DMS153 (cell line): Measurements from ENCODE around the gene TMEM63B.
A peak's percentile ranks its signal among the peaks of the same experiment; 100 is the strongest.
"Not testable (repeated sequence)": the region's sequence is repeated elsewhere in the genome, so short reads cannot be mapped to it uniquely, and the experiment has no call there.

Experiments used
- DNase-seq: peaks from one replicate; lab custom pipeline; 2025; lab: John Stamatoyannopoulos, UW

TMEM63B gene

GRCh38 chr6:44144536-44144935 lies 17.2 kb downstream of the TMEM63B start:
- DNase-seq = not testable (repeated sequence)

- no peak for DNase-seq
These were observed 18.5 kb downstream of the TMEM63B start for GRCh38 chr6:44145839-44146238.

GRCh38 chr6:44146685-44147084 lies 19.3 kb downstream of the TMEM63B start:
- no peak for DNase-seq

DNA sequence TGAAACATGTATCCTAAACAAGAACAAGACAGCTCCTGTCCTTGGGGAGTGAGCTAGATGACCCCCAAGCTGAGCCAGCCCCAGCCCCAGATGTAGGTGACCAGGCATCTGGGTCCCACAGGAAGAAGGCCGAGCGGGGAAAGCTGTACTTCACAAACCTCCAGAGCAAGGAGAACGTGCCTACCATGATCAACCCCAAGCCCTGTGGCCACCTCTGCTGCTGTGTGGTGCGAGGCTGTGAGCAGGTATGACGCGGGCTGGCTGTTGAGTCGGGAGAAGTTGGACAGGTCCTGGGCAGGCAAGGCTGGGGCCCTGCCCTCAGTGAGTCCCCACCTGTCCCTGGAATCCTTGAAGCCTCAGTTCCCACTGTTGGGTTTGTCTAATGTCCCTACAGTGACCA lies 19.9 kb downstream of the TMEM63B start:
- no peak for DNase-seq

GRCh38 chr6:44148306-44148705 lies 21.0 kb downstream of the TMEM63B start:
- DNase-seq = no peak

- DNase-seq = no peak
These were observed 22.1 kb downstream of the TMEM63B start for GRCh38 chr6:44149369-44150012.

DNA sequence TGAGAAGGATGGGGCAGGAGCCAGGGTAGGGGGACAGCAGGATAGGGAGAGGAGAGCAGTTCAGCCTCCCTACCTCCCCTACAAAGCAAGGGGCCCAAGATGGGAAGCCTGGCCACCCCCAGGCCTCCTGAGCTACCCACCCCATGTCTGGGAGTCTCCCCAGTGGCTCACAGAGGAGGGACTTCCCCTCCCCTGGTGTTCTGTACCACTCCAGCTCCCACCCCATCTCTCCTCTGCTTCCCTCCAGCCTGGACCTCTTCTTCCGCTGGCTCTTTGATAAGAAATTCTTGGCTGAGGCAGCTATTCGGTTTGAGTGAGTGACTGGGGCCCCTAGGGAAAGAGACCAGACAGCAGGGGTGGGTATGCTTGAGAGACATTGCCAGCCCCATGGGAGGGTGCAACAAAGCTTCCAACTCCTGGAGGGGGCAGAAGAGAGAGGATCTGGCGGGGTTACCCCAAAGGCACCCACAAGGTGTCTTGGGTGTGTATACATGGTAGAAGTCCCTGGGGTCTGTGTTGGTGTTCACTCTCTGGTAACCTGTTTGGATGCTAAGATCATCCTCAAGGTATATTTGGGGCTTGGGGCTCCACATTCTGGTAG lies 23.1 kb downstream of the TMEM63B start:
- no peak for DNase-seq

DNA sequence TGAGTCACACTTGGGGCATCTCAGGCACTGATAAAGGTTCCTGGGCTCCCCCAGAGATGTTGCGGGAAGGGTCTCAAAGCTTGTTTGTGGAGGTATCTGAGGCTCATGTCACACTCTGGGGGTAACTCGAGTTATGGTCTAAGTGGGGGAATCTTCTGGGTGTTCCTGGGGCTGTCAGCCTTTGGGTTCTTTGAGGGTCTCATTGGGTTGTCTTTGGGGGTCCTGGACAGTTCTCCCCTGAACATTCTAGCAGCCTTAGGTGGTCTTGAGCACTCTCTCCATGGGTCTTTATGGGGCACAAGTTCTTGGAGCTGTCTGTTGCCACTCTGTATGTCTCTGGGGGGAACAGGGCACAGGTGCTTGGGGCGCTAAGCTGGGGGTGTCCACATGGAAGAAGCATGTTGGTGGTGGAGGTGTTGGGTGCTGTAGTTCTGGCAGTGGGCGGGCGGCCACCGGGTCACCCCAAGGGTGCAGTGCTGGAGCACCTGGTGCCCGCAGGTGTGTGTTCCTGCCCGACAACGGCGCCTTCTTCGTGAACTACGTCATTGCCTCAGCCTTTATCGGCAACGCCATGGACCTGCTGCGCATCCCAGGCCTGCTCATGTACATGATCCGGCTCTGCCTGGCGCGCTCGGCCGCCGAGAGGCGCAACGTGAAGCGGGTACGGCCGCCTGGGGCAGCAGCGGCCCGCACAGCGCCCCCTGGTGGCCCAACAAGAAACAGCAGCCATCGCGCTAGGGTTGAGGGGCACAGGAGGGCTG lies 24.2 kb downstream of the TMEM63B start:
- DNase-seq = peak; percentile 65

GRCh38 chr6:44152109-44152461 lies 24.7 kb downstream of the TMEM63B start:
- no peak for DNase-seq

- no peak for DNase-seq
These were observed 25.2 kb downstream of the TMEM63B start for GRCh38 chr6:44152533-44152932.

GRCh38 chr6:44154067-44154466 lies 26.7 kb downstream of the TMEM63B start:
- no peak for DNase-seq

- DNase-seq = no peak
These were observed 29.3 kb downstream of the TMEM63B start for GRCh38 chr6:44156494-44157151.

GRCh38 chr6:44157152-44157521 lies 29.8 kb downstream of the TMEM63B start:
- no peak for DNase-seq

- no peak for DNase-seq
These were observed 31.4 kb downstream of the TMEM63B start, which contains the start of gene CAPN11 for GRCh38 chr6:44158770-44159228. Gene CAPN11 (plus strand): TSS chr6:44158820. CDS start chr6:44158849, 29 bp downstream.

DNA sequence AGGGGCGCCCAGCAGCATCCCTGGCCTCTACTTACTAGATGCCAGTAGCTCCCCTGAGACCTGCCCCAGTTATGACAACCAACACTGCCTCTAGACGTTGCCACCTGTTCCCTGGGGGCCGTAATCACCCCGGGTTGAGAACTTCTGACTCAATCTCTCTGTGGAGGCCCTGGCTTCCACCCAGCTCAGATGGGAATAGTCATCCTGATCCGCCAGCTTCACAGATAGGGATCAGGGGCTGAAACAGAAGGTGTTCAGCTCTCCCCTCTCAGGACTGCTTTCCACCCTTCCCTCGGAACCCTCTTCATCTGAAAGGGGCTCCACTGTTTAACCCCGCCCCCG lies 34.6 kb downstream of the TMEM63B start:
- no peak for DNase-seq

DNA sequence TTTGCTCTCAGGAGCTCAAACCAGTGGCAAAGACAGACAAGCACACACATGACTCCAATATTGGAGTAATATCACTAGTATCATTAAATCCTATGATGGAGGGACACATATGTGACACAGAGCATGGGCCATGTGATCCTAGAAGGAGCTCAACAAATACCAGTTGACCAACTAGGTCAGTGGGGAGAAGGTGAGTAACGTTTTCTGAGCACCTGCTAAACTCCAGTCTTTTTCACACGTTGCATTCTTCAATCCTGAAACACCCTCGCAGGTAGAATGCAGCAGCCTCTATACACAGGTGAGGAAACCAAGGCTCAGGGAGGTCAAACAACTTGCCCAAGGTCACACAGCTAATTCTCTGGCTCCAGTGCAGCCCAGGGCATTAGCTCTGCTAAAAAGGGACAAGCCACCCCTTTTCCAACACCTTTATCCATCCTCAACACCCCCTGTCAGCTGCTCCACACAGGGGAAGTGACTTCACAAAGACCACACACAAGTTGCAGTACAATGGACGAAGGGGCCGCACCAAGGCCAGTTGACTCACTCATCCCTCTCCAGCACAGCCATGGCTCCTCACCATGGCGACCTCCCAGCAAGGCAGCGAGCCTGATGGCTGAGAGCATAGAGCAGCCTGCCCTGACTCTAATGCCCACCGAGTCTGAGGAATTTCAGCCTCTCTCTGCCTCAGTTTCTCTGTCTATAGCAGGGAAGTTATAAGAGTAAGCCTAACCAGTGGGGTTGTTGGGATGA lies 35.7 kb downstream of the TMEM63B start:
- DNase-seq = no peak

DNA sequence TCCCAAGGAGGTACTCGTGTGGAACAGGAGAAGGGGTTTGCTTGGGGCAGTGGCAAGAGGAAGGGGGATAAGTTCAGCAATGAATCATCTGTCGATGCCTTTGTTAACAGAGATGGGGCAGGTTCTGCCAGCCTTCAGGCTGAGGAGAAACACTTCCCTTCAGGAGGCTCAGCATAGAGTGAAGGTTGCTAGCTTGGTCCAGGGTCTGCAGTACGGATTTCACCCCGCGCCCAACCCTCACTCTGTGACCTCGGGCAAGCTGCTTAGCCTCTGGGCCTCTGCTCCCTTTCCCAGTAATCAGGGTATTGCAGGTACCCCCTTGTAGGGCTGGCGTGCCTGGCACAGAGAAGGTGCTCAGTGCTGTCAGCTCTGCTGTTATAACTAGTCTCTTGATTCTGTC lies 38.8 kb downstream of the TMEM63B start:
- no peak for DNase-seq

GRCh38 chr6:44166591-44167184 lies 39.3 kb downstream of the TMEM63B start:
- DNase-seq = no peak

GRCh38 chr6:44167567-44167966 lies 40.2 kb downstream of the TMEM63B start:
- no peak for DNase-seq

GRCh38 chr6:44169154-44169553 lies 41.8 kb downstream of the TMEM63B start:
- no peak for DNase-seq

DNA sequence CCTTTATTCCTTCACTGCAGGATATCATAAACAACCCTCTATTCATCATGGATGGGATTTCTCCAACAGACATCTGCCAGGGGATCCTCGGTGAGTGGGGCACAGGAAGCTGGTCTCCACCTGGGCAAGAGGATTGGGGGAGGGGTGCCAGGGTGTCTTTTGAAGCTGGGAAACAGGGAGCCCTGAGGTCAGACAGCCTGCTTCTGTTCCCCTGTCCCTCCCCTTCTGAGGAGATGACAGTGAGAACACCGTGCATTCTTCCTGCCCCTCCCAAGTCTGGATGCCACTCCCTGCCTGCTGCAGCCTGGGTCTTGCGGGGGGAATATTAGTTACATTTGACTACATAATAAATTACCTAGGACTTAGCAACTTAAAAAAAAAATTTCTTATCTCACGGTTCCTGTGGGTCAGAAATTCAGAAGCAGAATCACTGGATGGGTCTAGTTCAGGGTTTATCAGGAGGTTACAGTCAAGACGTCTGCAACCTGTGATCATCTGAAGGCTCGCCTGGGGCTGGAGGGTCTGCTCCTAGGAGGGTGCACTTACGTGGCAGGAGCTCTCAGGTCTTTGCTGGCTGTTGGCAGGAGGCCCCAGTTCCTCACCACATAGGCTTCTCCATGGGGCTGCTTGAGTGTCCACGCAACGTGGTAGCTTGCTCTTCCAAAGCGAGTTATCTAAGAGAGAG lies 42.7 kb downstream of the TMEM63B start:
- no peak for DNase-seq
